HepG2 (cell line): ENCODE data around the gene YIPF2. TPM values are rescaled to one million over a fixed set of nuclear protein-coding genes. Genes with fewer than 3 reads are reported as not detected.

ENCODE experiments used
- HOXA9 ChIP-seq: sonication (generic); formaldehyde crosslinking; IDR thresholded peaks from 2 replicates; pipeline ENCODE4 v1.8.1; 2022; ENCODE audit warnings: missing genetic modification reagents, mild to moderate bottlenecking, moderate library complexity, borderline replicate concordance
- KAT8 ChIP-seq: IDR thresholded peaks from 2 replicates; pipeline ENCODE4 v1.6.1; 2016; ENCODE audit warnings: missing genetic modification reagents, missing compliant biosample characterization
- NFKBIZ ChIP-seq: IDR thresholded peaks from 2 replicates; pipeline ENCODE4 v1.6.1; 2018; ENCODE audit warnings: missing genetic modification reagents, missing compliant biosample characterization
- RERE ChIP-seq: IDR thresholded peaks from 2 replicates; pipeline ENCODE4 v1.6.1; 2016; ENCODE audit warnings: low read depth, missing genetic modification reagents, missing compliant biosample characterization
- REST ChIP-seq, 2 experiments: IDR thresholded peaks; 2 replicates each; pipeline ENCODE4 v1.6.1; 2011 to 2012; ENCODE audit warnings: low read length in 2 of 2, borderline replicate concordance in 1 of 2, low read depth in 1 of 2, mild to moderate bottlenecking in 1 of 2, moderate library complexity in 1 of 2
- RORA ChIP-seq: sonication (generic); formaldehyde crosslinking; IDR thresholded peaks from 2 replicates; pipeline ENCODE4 v1.5.0; 2020; ENCODE audit warnings: mild to moderate bottlenecking, missing genetic modification reagents, moderate library complexity
- TEAD2 ChIP-seq: sonication (generic); formaldehyde crosslinking; IDR thresholded peaks from 2 replicates; pipeline ENCODE4 v1.9.0; 2021; ENCODE audit warnings: missing genetic modification reagents
- ZFP82 ChIP-seq: sonication (generic); formaldehyde crosslinking; IDR thresholded peaks from 2 replicates; pipeline ENCODE4 v1.5.1; 2020; ENCODE audit warnings: mild to moderate bottlenecking, missing genetic modification reagents, borderline replicate concordance
- ZFP91 ChIP-seq: sonication (generic); formaldehyde crosslinking; IDR thresholded peaks from 2 replicates; pipeline ENCODE4 v1.9.0; 2022; ENCODE audit warnings: missing genetic modification reagents, mild to moderate bottlenecking, borderline replicate concordance
- ZMAT3 ChIP-seq: sonication (generic); formaldehyde crosslinking; conservative IDR thresholded peaks from 2 replicates; pipeline ENCODE4 v1.7.0; 2021; ENCODE audit warnings: missing genetic modification reagents
- ZNF546 ChIP-seq: sonication (generic); formaldehyde crosslinking; conservative IDR thresholded peaks from 2 replicates; pipeline ENCODE4 v1.8.1; 2023; ENCODE audit warnings: mild to moderate bottlenecking, missing genetic modification reagents
- ZNF776 ChIP-seq: sonication (generic); formaldehyde crosslinking; IDR thresholded peaks from 2 replicates; pipeline ENCODE4 v1.4.0; 2020; ENCODE audit warnings: mild to moderate bottlenecking, missing genetic modification reagents
- ZSCAN5A ChIP-seq: sonication (generic); formaldehyde crosslinking; IDR thresholded peaks from 2 replicates; pipeline ENCODE4 v1.8.0; 2022; ENCODE audit warnings: mild to moderate bottlenecking, missing genetic modification reagents, borderline replicate concordance
- polyA plus RNA-seq, 8 experiments: library from polyadenylated mRNA; depleted of rRNA in 3 of 8; stranded (reverse) in 7 of 8; unstranded in 1 of 8; fragments of >200 nt; fragmentation: Illumina TruSeq in 4 of 8; extraction: Trizol in 4 of 8; gene quantifications; 2 replicates each; pipeline versions ENCODE4 v1.2.1 to v1.2.3, GENCODE V29; 2011 to 2016; ENCODE audit warnings: low read depth in 4 of 8, missing spikeins in 1 of 8, mixed read lengths in 1 of 8; ENCODE audit not compliant: insufficient read depth in 1 of 8
- total RNA-seq, 5 experiments: library from RNA; depleted of rRNA; stranded (reverse); fragments of >200 nt; fragmentation: Illumina TruSeq; extraction: Trizol; gene quantifications; 2 replicates each; pipeline ENCODE4 v1.2.3, GENCODE V29; 2016; ENCODE audit warnings: low read depth in 1 of 5

The YIPF2 gene
- total and polyA plus RNA-seq, 2 of the 13 experiments (the other 11 are each of a cell fraction or from before 2014, with no cell fraction given) = 37.3 to 53.2 TPM

- TF ChIP-seq REST (IDR thresholded peaks at IDR 0.05; ENCODE audit: borderline replicate concordance in 1 of 2, low read depth in 1 of 2, low read length in 2 of 2) (peak in 1 of 2 experiments; percentile 53; a peak in 1 of 4 replicates), TEAD2 (CRISPR knock-in tag) (0 out of 2 replicates have a peak, but pooled peaks have one; percentile 59), ZNF546 (CRISPR knock-in tag) (peak; percentile 70; the same call in 1 of the 2 replicates), KAT8 (CRISPR knock-in tag) (peak; percentile 97), ZMAT3 (CRISPR knock-in tag) (peak; percentile 71; the same call in 1 of the 2 replicates), ZFP91 (CRISPR knock-in tag) (peak; percentile 75; the same call in 1 of the 2 replicates), RERE (CRISPR knock-in tag) (0 out of 2 replicates have a peak, but pooled peaks have one; percentile 26), ZSCAN5A (no peak), HOXA9 (CRISPR knock-in tag) (no peak), ZFP82 (CRISPR knock-in tag) (0 out of 2 replicates have a peak, but pooled peaks have one; percentile 67), NFKBIZ (peak; percentile 78; the same call in 1 of the 2 replicates), RORA (CRISPR knock-in tag) (no peak), ZNF776 (CRISPR knock-in tag) (peak; percentile 53; the same call in 1 of the 2 replicates)
Measured at GRCh38 chr19:10928563-10929401, at the start of gene YIPF2, which contains the start of gene TIMM29 (continued).
